ENCODE data around the gene RIN1. TPM values are rescaled to one million over a fixed set of nuclear protein-coding genes. Genes with fewer than 3 reads are reported as not detected.

RIN1 gene
- total RNA-seq, 1 donor from 2014 or later, result 9.5 TPM

GRCh38 chr11:66283461-66284105 is 52.7 kb downstream of the RIN1 start:
- Mint-ChIP-seq H3K27ac (peak overlapping the region; percentile 79), H3K27me3 (peaks cover 4% of the 10 kb centered on the region), H3K9me3 (no peaks in the 10 kb centered on the region), H3K4me1 (ENCODE audit: unreplicated experiment) (peaks cover 21% of the 10 kb centered on the region), H3K36me3 (no peaks in the 10 kb centered on the region), H3K4me3 (no peak overlapping the region)
- DNase-seq (ENCODE audit: extremely low spot score, unreplicated experiment), result no peak
- peak; percentile 16 for TF ChIP-seq CTCF (conservative IDR thresholded peaks at IDR 0.05)

GRCh38 chr11:66282468-66283455 is 53.5 kb downstream of the RIN1 start:
- Mint-ChIP-seq H3K4me3 (peak overlapping the region; percentile 59), H3K9me3 (no peaks in the 10 kb centered on the region), H3K27me3 (peaks cover 4% of the 10 kb centered on the region), H3K27ac (peak overlapping the region; percentile 79), H3K4me1 (ENCODE audit: unreplicated experiment) (peaks cover 21% of the 10 kb centered on the region), H3K36me3 (no peaks in the 10 kb centered on the region)
- DNase-seq (ENCODE audit: extremely low spot score, unreplicated experiment), result peak; percentile 100
- TF ChIP-seq CTCF (conservative IDR thresholded peaks at IDR 0.05), result peak; percentile 99

Other genes with a start within 250 kb of the RIN1 start
- gene KLC2, start 78.7 kb downstream of the RIN1 start, total RNA-seq (ENCODE audit: low replicate concordance), result 31.1 and 49.6 TPM in 2 replicates
- 96.4 and 122 TPM in 2 replicates for gene RAB1B, start 67.8 kb downstream of the RIN1 start, total RNA-seq (ENCODE audit: low replicate concordance)
- 21.3 and 23.2 TPM in 2 replicates for gene CNIH2, start 58.3 kb downstream of the RIN1 start, total RNA-seq (ENCODE audit: low replicate concordance)
- gene YIF1A, start 47.3 kb downstream of the RIN1 start, total RNA-seq (ENCODE audit: low replicate concordance), result 87.0 and 133 TPM in 2 replicates
- gene TMEM151A, start 44.5 kb downstream of the RIN1 start, total RNA-seq (ENCODE audit: low replicate concordance), result 2.1 and 2.6 TPM in 2 replicates
- 0.76 and 31.9 TPM in 2 replicates for gene CD248, start 19.4 kb downstream of the RIN1 start, total RNA-seq (ENCODE audit: low replicate concordance)
- gene BRMS1, start 8.7 kb upstream of the RIN1 start, total RNA-seq (ENCODE audit: low replicate concordance), result 35.1 and 42.4 TPM in 2 replicates
- gene B4GAT1, start 11.2 kb upstream of the RIN1 start, total RNA-seq (ENCODE audit: low replicate concordance), result 16.0 and 31.9 TPM in 2 replicates
- 22.2 and 31.7 TPM in 2 replicates for gene SLC29A2, start 35.3 kb upstream of the RIN1 start, total RNA-seq (ENCODE audit: low replicate concordance)
- 0.14 and 0.77 TPM in 2 replicates for gene NPAS4, start 84.6 kb upstream of the RIN1 start, total RNA-seq (ENCODE audit: low replicate concordance)
- gene MRPL11, start 102.4 kb upstream of the RIN1 start, total RNA-seq (ENCODE audit: low replicate concordance), result 53.0 and 69.8 TPM in 2 replicates
- 17.9 and 25.0 TPM in 2 replicates for gene PELI3, start 130.5 kb upstream of the RIN1 start, total RNA-seq (ENCODE audit: low replicate concordance)
- gene DPP3, start 144.0 kb upstream of the RIN1 start, total RNA-seq (ENCODE audit: low replicate concordance), result 42.7 and 44.0 TPM in 2 replicates
- 43.1 and 71.8 TPM in 2 replicates for gene BBS1, start 174.2 kb upstream of the RIN1 start, total RNA-seq (ENCODE audit: low replicate concordance)
- 8.7 and 12.7 TPM in 2 replicates for gene ZDHHC24, start 209.6 kb upstream of the RIN1 start, total RNA-seq (ENCODE audit: low replicate concordance)
- gene ACTN3, start 210.5 kb upstream of the RIN1 start, total RNA-seq (ENCODE audit: low replicate concordance), result 0.57 and 2.6 TPM in 2 replicates
- 10.1 TPM in 1 of 2 replicates, not detected in the other for gene CTSF, start 232.2 kb upstream of the RIN1 start, total RNA-seq (ENCODE audit: low replicate concordance)